ENCODE measurements around the gene PDZRN3.

PDZRN3 gene

DNA sequence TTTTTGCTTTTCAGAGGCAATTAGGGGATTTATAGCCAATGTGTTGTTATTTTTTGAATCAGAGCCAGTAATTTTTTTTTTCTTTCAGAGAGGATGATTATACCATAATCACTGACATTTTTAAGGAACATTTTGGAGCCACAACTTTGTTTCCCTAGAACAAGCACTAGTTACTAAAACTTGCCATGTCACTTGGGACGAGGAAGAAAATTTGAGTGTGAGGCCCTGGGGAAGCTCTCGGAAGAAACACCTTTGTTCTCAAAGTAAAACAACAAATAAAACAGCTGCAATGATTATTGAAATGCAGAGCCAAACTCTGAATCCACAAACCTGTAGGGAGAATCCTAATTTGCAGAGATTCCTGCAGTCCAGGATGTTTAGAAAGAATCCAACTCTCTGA is 69.7 kb downstream of the PDZRN3 start:
- no peak for DNase-seq (ENCODE audit: low spot score)

DNA sequence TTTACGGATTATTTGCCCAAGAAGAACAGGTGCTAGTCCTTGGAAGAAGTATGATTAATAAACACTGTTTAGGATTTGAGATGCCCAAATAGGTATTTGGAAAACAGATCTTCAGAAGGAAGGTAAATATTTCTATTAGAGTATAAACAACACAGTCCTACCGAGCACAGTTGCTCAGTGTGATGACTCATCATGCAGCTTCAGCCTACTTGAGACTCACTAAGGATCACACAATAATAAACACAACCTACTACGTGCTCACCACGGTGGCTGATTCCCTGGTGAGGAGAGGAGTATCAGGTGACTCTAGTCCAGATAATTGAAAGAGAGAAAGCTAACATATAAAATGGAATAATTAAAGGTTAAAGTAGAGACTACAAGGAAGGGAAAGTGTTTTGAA is 72.0 kb downstream of the PDZRN3 start:
- DNase-seq (ENCODE audit: low spot score) = no peak

DNA sequence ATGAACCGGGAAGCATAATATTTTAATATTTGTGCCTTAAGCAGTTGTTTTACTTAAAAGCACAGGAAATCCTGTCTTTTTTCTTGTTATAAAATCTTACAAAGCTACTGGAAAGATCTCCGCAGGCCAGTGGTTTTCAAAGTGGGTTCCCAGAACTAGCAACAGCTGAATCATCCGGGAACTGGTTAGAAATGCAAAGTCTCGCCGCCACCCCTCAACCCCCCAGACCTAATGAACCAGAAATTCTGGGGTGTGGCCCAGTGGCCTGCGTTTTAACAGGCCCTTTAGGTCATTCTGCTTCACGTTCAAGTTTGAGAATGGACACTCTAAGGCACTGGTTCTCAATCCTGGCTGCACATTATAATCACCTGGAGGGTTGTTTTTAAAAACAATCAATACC is 74.7 kb downstream of the PDZRN3 start:
- DNase-seq (ENCODE audit: low spot score) = no peak

DNA sequence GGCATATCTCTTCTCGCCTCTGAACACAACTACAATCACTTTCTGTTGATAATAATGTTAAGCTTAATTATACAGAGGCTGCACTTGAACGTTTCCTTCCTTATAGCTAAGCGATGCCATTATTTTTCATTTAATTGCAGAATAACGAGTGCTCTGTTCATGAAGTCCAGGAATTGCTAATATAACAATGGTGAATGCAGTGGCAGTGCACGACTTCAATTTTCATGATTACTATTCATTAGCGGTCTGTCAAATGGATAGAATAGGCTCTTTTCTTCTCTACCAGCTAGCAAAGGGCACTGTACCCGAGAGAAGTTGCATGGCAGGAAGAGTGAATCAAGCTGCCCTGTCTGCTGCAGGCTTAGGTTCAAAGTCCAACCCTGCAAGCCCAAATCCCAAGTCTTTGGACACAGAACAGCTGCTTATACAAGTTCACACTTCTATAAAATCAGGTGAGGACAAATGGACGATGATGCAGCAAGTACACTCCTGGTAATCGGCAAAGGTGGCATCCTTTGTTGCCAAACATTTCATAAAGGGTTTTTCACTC is 75.6 kb downstream of the PDZRN3 start:
- DNase-seq (ENCODE audit: low spot score) = no peak

DNA sequence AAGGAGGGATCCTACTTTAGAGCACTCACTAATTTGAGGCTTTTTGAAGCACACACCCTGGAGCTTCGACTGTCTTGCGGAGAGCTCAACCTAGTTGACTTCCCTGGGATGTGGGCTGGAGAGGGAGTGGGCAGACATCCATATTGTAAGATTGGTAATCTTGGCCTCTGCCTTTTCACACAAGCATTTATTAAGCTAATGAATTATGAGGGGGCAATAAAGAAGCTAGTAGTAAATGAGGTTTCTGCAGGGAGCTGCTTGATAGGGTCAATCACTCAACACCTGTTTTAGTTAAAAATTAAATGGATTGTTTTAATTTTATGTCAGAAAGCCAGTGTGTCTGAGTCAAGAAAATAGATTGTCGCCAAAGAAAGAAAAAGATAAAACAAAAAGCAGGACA is 76.3 kb downstream of the PDZRN3 start:
- DNase-seq (ENCODE audit: low spot score) = no peak

DNA sequence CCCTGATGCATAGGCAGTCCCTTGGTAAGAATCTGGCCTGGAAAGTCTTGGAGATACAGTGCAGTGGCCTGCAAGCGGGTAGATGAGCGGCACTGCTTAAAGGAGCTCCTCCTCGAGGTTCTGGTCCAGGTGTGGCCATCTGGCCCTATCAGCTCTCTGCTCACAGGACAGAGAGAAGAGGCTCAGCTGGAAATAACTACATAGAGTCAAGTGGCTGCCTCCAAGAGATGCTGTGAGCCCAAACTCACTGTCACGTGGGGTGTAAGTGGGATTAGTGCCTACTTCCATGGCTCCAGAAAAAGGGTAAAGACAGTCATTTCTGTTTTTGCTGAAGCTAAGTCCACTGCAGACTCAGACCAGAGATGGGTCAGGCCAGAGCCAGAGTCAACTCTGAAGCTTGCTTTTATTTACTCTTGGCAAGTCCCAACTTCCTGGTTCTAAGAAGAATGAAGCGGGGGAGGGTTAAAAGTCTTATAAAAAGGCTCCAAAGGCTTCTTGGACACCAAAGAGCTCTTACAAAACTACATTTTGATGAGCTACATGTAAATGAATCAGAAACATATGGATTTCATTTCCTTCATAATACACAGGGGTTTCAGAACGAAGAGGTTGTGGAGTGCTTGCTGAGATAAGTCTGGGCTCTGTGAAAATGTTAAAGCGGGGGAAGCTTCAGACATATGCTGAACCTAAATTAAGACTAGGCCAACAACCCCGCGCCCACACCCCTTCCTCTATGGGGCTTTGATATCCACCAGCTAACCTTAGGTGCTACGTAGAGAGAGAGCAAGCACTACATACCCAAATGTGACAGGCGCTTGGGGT is 77.1 kb downstream of the PDZRN3 start:
- no peak for DNase-seq (ENCODE audit: low spot score)

DNA sequence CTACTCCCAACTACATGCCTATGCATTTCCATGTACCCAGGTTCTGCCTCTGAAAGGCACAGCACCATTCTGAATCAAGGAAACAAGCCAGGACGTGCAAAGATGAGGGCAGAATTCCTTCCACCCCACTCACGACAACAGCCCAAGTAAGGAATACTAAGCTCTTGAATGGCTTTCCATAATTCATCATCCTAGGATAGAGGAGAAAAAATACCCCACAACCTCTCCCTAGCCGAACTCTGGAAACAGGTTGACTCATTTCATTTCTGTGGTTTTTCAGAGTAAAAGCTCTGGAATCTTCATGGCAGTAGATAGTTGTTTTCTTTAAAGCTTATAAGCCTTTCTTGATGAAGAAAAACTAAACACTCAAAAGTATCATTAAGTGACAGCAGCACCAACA is 77.8 kb downstream of the PDZRN3 start:
- DNase-seq (ENCODE audit: low spot score) = no peak

DNA sequence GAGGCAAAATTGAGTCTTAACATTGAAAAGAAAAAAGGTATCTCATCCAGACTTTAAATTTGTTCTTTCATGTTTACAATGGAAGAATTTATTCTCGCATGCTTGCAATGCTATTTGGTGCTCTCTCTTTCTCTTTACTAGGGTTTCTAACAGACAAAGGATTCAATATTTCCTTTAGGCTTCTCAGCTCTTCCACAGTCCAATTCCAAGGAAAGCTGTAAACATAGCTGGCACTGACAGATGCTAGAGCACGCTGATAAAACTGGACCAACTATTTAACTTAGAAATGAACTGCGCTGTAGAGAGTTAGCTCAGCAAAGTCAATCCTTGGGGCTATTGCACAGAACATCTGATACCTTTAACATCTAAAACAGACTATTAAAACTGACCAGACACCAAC is 81.3 kb downstream of the PDZRN3 start:
- DNase-seq (ENCODE audit: low spot score) = no peak

DNA sequence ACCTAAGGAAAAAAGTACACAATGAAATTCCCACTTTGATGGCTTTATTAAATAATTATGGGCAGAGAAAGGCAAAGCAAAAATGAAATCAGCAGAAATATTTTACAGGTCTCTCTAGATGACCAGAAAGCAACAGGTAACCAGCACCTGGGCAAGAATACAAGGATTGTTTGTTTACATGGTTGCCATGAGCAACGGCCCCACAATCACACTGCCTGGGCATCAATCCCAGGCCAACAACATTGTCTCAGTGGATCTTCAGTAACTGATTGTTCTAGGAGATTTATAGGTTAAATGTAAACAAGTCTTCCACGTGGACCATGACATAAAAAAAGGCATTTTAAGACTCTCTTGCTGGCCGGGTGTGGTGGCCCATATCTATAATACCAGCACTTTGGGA is 82.6 kb downstream of the PDZRN3 start:
- no peak for DNase-seq (ENCODE audit: low spot score)

DNA sequence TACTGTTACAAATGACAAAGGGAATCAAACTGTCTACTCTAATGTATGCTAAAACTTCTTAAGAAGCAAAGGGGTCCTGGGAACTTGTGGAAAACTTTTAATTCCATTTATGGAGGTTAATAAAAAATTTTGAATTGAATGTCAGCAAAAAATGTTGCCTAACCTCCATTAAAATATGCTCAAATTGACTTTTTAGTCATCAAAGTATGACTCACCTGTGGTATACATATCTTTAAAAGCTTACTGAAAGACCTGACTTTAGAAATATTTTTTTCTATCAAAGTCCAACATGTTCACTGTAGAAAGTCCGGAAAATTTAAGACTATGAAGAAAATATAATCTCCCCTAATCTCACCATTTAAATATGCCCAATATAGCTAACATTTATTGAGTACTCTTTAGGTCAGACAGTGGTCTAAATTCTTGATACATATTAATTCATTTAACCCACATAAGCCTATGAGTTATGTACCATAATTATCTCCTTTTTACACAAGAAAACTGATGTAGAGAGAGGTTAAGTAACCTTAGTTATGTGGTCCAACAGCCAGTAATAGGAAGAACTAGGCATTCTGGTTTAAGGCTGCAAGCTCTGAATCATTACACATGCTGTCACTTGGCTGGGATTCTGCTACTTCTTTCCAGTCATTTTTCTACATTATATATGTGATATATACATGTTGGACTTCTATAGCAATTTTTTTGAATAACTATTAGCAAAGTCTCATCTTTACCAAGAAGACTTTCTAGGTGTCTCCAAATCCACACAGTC is 83.6 kb downstream of the PDZRN3 start:
- no peak for DNase-seq (ENCODE audit: low spot score)

DNA sequence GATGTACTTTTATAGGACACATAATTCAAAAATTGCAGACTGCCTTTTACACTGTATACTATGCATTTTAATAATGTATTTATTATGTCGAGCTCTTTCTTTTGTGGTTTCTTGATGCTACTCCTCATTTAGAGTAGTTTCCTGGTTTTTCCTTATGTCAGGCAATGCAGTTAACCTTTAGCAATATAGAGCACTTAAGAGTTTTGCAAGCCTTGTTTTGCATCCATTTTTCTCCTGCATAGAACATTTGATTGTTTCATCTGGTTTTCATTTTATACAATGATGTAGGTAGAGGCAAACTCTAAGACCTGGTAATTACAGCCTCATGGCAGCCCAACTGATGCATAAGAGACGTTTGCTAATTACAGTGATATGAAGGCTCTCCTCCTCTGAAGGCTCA is 86.3 kb downstream of the PDZRN3 start:
- no peak for DNase-seq (ENCODE audit: low spot score)

DNA sequence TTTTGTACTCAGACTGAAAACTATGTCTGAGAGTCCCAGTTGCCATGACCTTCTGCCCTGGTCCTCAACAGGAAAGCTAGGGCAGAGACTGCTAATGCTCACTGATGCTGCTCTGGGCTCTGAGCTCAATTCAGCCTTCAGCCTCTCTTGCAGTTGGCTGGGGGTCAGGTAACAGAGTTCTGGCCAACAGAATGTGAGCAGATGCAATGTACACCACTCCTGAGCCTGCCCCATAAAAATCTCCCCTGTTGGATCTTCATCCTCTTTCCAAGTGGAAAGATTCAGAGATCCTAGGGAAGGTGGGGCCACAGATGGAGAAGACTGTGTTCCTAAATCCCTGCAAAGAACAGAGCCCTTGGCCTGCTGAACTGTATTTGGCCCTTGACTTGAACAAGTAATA is 87.8 kb downstream of the PDZRN3 start:
- no peak for DNase-seq (ENCODE audit: low spot score)

DNA sequence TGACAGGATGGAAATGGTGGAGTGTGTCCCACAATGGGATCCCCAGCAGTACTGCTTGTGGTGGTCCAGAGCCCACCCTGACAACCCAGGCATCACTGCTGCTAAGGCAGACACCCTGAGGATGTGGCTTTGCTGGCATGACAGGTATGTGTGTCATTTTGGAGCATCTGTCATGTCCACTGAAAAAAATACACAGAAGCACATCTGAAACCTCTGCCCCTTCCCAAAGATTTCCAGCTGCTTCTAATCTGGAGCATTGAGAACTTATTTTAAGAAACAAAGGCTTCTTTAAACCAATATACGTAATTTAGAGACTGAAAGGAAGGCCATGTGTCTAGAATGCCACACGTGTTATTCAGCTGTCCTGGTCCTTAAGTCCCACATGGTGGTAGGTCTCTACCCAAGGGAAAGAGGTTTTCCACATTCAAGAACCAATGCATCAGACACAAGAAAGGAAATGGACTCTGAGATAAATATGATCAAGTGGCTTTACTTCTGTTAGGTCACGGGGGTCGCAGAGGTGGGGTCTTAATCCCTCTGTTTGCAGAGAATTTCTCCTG is 88.3 kb downstream of the PDZRN3 start:
- DNase-seq (ENCODE audit: low spot score) = no peak

DNA sequence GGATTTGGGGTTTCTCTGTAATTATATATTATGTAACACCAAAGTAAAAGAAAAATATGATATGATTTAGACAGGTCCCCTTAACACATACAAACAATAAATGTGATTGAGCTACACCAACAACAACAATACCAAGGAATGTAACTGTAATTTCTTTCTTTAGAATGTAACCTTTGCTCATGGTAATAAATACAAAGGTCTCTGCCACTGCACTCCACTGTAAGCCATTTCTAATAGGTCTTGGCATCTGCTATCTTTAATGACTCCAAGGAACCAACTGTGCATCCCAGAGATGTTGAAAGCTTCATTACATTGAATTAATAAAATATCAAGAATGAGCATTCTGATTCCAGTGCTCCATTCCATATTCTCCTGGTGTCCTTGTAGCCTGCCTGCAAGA is 88.8 kb downstream of the PDZRN3 start:
- no peak for DNase-seq (ENCODE audit: low spot score)

DNA sequence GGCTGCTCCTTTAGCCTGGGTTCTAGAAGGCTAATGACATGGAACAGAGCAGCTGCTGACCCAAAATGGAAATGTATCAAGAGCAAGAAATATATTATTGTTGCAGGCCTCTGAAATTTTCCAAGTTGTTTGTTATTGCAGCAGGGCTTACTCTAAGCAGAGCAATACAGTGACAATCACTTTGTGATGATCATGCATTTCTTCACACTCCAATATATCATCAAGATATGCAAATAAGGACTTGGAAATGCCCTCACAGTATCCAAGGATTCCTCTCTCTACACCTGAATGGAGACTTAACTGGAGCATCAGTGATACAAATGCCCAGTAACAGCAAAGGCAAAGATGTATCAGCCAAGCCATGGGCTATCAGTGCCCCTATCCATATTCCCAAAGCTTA is 89.6 kb downstream of the PDZRN3 start:
- no peak for DNase-seq (ENCODE audit: low spot score)

DNA sequence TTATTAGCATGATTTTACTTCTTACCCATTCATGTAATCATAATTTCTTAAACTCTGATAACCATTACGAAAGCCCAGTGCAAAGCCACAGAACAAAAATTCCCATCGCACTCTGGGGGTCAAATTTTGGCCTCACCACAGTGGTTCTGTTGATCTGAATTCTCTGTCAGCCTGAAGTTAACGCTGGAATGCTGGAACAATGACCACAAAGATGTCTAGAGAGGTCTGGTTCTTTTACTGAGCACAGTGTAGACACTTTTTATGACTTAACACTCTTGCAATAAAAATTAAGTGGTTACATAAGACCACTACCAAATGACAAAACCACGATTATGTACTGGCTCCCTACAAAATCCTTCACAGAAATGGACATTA is 94.7 kb downstream of the PDZRN3 start:
- DNase-seq (ENCODE audit: low spot score) = no peak

DNA sequence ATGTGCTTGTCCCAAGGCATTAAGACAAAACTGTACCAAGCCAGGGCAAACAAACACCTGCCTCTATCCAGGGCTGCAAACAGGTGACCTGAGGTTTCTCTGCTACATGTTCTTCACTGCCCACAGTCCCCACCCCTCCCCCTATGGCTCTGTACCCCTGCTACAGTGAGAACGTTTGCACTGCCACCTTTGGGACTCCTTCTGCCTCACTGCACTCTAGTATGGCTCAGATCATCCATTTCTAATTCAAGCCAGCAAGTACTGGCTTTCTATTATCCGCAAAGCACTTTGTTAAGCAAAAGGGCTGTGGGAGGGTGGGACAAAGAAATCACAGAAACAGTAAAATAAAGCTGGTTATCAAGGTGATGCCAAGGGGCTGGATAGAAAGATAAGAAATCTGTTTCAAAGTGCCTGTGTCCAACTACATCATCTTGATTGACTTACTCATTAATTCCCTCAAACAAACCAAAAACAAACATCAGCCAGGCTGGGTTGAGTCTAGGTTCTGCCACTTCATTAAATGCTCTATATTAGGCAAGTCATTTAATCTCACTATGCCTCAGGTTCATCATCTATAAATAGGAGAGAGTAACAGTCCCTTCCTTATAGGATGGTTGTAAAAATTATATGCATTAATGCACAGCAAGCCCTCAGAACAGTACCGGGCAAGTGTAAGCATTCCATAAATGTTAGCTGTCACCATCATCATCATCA is 95.3 kb downstream of the PDZRN3 start:
- DNase-seq (ENCODE audit: low spot score) = no peak

DNA sequence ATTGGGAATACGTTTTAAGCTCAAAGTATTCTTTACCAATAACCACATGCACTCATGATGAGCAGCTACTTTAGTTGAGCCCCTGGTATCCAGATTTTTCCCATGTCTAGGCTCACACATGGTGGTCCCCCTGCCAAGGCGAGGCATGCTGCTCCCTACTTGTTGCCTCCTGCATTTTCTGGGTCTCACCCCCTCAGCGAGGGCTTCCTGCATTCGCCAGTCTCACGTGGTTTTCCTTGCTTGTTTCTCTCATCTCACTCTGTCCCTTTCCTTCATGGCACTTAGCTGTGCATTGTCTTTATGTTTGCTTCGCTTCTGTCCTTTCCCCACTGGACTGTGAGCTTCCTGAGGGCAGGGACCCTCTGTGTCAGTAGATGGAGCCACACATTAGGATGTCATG is 99.2 kb downstream of the PDZRN3 start:
- DNase-seq (ENCODE audit: low spot score) = no peak

DNA sequence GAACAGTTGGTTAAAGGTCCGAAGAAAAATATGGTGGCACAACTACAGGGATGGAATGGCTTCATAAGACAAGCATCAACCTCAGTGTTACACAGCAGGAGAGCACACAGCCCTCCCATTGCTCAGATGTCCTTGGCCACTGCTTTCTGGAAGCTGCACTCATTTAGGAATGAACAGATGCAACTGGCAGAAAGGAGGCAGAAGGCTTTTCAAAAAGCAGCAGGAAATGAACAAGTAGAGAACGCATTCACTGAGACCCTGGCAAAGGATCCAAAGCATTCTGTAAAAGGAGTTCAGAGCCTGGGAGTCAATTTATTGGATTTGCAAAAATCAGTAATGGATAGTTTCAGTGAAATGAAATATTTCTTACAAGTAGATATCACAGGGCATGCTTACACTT is 101.1 kb downstream of the PDZRN3 start:
- no peak for DNase-seq (ENCODE audit: low spot score)

DNA sequence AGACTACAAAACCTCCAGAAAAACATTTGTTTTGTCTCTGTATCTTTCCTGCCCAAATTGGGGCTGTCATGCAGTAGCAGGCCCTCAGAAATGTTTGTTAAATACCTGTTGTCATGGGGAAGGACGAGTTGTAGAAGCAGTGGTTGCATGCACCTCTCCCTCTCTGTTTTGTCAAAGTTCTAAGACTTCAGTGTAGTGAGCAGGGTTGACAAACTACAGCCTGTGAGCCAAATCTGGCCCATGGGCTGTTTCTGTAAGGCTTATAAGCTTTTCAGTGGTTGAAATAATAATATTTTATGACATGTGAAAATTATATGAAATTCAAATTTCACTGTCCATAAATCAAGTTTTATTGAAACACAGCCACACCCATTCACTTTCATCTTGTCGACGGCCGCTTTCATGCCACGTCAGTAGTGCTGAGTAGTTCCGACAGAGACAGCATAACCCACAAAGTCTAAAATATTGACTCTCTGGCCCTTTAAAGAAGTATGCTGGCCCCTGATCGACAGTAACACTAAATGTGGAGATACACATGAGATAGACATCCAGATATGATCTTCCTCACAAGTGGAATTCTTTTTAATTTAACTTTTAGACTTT is 102.9 kb downstream of the PDZRN3 start:
- DNase-seq (ENCODE audit: low spot score) = no peak

DNA sequence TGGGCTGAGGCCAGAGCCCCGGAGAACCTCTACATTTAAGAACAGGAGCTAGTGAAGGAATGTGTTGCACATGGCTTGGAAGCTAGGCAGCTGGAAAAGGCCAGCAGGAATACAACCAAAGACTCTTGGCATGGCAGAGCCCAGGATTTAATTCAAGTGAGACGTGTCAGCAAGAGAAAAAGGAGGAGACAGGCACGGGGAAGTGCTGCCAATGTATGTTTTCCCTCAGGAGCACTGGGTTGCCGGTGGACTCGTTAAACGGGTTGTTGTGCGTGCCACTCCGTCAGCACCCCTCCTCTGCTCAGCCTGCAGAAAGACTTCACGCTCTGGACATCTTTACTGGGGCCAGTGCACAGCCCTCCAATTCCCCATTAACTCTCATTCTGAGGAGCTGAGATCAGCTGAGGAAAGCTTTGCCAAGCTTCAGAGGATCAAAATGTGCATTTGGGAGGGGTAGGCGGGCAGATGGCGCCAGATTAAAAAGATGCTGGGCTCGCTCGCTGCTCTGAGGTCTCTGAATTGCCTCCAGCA is 103.7 kb downstream of the PDZRN3 start:
- no peak for DNase-seq (ENCODE audit: low spot score)

DNA sequence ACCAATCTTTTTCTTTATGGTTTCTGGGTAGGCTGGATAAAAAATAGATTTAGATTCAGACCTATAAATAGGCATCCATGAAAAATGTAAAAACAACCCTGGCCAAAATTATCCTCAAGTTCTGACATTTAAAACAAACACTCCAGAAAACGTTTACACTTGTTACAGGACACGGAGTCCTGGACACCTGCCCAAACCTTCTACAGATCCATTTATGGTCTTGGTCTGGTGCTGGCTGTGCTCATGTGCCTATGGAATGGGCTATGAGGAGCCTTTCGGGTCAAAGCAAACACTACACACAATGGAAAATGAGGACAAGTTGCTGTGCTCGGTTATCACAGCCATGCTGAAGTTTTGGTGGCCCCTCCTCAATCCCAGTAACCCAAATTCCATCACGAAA is 108.1 kb downstream of the PDZRN3 start:
- no peak for DNase-seq (ENCODE audit: low spot score)
